Measurements from ENCODE around the gene HIF1A. TPM values are rescaled to one million over a fixed set of nuclear protein-coding genes. Genes with fewer than 3 reads are reported as not detected.

The HIF1A gene
- total and polyA plus RNA-seq, 10 of the 15 experiments (the other 5 are each of a cell fraction or from before 2014, with no cell fraction given), result 18.3 to 97.0 (median 75.3) TPM

GRCh38 chr14:61662437-61663311 lies 32.6 kb upstream of the HIF1A start (continued):
- 0 out of 6 replicates have a peak, but pooled peaks of 1 of the 3 experiments have one; percentile 13 for TF ChIP-seq CTCF (IDR thresholded peaks at IDR 0.05 in 2 of 3, conservative IDR thresholded peaks at IDR 0.05 in 1 of 3; ENCODE audit: control insufficient read depth in 2 of 3, extremely low read depth in 1 of 3, insufficient read depth in 1 of 3, low read depth in 3 of 3, low read length in 3 of 3)
- no peak for TF ChIP-seq NRF1 (conservative IDR thresholded peaks at IDR 0.05; ENCODE audit: low read depth, low read length)
- peak; percentile 84 for TF ChIP-seq ZNF687 (IDR thresholded peaks at IDR 0.05)
- TF ChIP-seq STAT1 (conservative IDR thresholded peaks at IDR 0.05), result 0 out of 2 replicates have a peak, but pooled peaks have one; percentile 87
- TF ChIP-seq DPF2 (IDR thresholded peaks at IDR 0.05), result peak; percentile 88
- peak; percentile 74; the same call in 1 of the 2 replicates for TF ChIP-seq TARDBP (IDR thresholded peaks at IDR 0.05; ENCODE audit: borderline replicate concordance)
- TF ChIP-seq ZBTB11 (CRISPR knock-in tag; IDR thresholded peaks at IDR 0.05), result no peak
- peak; percentile 82 for TF ChIP-seq POLR2A (IDR thresholded peaks at IDR 0.05; ENCODE audit: low read depth, low read length)

Measured in GM12878 (cell line).